Embryonic facial prominence (tissue), 1 donor: ENCODE results near the gene HIVEP1.

ENCODE experiments used
- DNase-seq: peaks from one replicate; pipeline ENCODE4 v3.0.0-alpha.2; 2016; ENCODE audit errors: extremely low spot score

HIVEP1 gene

DNA sequence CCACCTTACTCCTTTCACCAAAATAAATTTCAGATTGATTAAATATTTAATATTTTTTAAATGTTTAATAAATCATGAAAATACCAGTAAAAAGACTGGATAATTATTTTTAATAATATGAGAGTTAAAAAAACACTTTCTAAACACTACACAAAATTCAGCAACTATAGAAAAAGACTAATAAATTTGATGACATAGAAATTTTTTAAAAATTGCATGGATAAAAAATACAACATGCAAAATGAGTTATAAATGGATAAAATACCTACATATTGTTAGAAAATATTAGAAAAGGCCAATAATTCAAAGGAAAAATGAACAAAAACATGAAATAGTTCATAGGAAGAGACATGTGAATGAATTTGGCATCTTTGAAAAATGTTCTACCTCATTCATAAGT, 177.0 kb downstream of the HIVEP1 start:
- DNase-seq = no peak

DNA sequence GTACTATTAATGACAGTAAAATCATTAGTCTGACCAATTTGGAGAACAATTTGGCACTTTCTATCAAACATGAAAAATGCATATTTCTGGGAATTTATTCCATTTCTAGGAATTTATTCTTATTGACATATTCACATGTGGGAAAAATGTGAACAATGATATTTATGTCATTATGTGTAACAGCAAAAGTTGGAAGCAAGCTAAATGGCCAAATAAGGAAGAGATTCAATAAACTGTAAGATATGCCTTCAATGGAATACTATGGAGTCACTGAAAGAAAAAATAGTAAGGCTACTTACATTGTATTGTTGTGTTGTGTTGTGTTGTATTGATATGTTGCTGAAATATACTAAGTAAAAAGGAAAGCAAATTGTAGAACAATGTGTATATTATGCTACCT, 177.5 kb downstream of the HIVEP1 start:
- DNase-seq = no peak

DNA sequence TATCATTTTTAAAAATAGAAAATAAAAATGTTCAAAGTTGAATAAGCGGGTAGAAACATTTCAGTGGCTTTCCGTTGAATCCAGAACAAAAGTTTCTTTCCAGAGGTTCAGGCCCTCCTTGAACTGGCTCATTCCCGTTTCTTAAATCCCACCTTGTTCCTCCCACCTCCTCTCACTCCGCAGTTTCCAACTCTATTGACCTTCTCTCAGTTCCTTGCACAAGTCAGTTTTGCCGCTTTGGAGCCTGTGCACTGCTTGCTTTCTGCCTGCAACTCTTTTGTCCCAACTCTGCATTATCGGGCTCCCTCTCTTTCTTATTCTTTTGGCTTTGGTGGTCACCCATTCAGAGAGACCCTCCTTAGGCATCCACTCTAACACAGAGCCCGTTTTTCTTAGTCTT, 178.1 kb downstream of the HIVEP1 start:
- no peak for DNase-seq

DNA sequence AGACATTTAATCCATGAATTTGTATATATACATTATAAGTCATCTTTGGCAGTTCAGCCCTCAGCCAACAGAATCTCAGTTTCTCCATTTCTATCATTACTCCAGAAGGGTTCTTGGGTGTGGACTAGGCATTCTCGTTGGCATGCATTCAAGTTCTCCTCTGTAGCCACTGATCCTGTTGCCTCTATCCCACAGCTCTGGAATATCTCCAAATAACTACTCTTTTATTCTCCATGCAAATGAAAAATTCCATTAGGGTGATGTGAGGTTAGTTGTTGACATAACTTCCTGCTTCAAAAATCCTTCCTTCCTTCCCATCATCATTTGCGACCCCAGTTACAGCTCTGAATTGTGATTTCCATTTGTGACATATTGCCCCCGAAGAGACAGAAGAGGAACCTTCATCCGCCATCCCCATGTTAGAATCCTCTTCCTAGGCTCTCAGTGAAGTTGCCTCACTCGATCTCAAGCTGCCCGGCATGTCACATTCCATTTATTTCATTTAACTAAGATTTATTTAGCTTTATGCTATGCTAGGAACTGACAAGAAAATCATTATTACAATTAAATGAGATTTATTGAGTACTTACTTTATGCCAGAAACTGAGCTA, 184.3 kb downstream of the HIVEP1 start:
- DNase-seq = no peak

DNA sequence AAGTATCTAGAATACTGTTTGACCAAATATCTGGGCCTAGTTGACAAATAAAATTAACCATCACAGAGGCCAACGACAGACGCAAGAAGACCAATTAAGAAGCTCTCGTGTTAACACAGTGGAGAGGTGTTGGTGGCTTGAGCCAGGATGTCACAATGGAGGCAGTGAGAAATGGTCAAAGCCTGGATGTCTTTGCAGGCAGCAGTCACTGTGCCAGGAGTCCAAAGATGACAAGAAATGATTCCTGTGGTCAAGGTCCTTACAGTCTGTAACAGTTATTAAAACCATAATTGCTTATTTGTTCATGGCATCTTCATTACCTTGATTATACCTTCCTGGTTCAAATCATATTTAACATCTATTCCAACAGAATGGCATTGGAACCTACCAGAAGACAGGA, 186.7 kb downstream of the HIVEP1 start:
- DNase-seq = no peak

DNA sequence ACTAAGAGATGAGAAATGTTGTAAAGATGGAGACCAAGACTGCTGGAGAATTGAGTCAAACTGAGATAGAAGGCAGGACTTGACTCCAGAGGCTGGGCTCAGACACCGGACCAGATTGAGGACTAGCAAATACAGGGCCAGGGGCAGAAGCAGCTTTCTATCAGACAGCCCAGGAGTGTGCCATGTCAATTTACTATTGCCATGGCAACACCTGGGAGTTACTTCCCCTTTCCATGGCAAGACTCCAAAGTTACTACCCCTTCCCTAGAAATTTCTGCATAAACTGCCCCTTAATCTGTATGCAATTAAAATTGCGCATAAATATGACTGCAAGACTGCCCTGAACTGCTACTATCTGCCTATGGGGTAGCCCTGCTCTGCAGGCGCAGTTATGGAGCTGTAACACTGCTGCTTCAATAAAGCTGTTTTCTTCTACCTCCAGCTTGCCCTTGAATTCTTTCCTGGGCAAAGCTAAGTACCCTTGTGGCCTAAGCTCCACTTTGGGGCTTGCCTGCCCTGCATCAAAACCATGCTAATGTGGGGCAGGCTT, 188.0 kb downstream of the HIVEP1 start:
- DNase-seq = no peak

DNA sequence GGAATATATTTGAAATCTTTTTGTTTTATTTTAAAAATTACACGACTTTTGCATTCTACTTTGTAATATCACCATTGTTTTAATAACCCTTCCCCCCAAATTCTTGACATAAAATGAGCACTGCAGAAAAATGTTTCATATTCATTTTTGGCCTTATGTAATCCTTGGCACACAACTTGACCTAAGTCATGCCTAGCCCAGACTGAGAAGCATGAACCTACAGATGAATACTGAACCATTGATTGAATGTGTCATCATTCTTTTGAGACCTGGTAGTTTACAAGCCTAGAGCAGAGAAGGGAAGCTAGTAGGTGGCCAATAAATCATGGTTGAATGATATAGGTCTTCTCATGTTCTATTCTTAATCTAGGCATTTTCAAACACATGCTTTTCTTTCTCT, 188.6 kb downstream of the HIVEP1 start:
- DNase-seq = no peak

DNA sequence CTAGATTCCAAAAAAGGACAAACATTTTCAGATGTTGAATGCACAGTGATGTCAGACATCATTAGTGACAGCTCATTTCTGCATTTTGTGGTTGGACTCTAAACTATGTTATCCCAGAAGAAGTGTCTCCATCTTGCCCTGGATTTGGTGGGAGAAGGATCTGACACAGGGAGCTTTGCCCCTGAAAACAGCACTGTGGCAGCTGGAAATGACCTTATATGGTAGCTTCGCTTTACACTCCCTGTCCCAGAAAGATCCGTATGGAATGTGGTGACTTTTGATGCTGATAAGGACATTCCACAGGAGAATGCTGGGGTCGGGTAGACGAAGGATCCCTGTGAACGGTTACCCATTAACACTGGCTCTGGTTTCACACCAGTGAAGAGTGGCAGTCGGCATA, 190.9 kb downstream of the HIVEP1 start:
- no peak for DNase-seq

DNA sequence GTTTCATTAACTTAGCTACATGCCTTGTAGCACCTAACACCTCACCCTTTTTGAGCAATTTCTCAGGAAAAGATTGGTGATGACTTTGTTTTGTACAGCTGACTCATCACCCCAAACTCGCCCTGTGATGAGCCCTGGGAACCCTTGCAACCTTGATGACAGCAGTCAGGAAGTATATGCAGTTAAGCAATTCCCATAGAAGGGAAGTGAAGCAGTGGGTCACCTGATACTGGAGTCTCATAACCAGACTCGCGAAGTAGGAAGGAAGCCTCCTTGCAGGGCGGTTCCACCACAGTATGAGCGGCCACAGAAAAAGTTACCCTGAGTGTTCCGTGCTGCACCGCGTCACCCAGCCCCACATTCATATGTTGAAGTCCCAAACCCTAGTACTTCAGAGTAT, 196.1 kb downstream of the HIVEP1 start:
- DNase-seq = no peak

DNA sequence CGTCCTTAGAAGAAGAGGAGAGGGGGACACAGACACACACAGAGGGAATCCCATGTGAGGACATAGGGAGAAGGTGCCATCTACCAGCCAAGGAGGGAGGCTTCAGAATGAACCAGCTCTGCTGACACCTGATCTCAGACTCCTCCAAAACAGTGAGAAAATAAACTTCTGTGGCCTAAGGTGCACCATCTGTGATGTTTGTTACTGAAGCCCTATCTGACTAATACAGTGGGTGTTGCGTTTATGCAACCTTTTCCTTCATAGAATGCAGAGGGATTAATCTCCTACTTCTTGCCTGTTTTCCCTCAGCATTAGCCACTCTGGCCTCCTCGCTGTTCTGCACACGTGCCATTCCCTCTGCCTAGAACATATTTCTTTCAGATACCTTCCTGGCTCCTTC, 196.6 kb downstream of the HIVEP1 start:
- no peak for DNase-seq
